ENCODE data around the gene RBM47. TPM values are rescaled to one million over a fixed set of nuclear protein-coding genes. Genes with fewer than 3 reads are reported as not detected.

Gene RBM47
- total and polyA plus RNA-seq, 9 of the 15 experiments (the other 6 are each of a cell fraction or from before 2014, with no cell fraction given), result 1.4 to 6.4 (median 3.3) TPM

DNA sequence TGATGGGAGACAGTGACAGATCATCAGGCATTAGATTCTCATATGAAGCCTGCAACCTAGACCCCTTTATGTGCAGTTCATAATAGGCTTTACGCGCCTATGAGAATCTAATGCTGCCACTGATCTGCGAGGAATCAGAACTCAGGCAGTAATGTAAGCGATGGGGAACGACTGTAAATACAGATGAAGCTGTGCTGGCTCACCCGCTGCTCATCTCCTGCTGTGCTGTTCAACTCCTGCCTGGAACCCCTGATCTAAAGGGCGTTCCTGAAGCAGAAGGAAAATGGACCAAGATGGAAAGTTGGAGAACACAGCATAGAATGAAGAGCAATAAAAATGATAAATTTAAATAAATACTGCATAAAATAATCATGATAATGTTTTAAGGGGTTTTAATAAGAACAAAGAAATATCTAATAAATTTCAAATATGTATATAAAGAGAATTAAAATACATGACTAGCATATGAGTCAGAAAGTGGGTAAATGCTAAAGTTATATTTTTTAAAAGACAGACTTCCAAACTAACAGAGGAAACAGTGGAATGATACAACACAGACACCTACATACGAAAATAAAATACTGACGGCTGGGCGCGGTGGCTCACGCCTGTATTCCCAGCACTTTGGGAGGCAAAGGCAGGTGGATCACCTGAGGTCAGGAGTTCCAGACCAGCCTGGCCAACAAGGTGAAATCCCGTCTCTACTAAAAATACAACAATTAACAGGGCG lies 59.2 kb downstream of the RBM47 start:
- Histone ChIP-seq H3K9ac (ENCODE audit: insufficient read depth in 1 of 2, low read depth in 2 of 2, low read length in 2 of 2) (no peak overlapping the region), H3K4me3 (no peak overlapping the region)

DNA sequence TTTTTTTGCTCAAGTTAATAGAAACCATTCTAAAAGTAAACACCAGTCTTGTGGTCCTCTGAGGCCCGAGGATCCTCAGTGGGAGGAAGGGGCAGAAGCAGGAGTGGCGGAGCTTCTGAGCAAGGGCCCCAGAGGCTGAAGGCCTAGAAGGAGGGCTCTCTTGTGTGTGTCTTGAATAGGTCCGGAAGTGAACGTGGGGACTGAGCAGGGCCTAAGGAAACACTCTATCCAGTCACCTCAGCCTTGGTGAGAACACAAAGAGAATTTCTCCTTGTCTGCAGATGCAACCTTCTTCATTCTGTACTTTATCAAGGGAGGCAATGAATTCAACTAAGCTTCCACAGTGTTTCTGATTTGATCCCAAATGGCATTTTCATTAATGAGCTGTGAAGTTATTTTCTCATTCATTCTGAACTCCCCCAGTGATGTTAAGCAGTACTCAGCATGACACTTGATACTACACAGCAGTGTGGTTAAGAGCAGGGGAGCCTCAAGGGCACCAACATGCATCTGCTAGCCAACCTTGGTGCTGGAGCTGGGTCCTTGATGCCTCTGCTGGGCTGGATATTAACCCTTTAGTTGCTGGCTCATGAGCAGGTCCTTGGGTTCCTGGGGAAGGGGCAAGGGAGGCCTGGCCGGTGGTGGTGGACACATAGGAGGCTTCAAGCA lies 64.7 kb downstream of the RBM47 start:
- CTCF ChIA-PET (ENCODE audit: low intra/inter-chr PET ratio), result no interaction called here
- Histone ChIP-seq H3K9me1 (ENCODE audit: control insufficient read depth, insufficient read depth, low read length) (no peaks in the 10 kb centered on the region), H3K27ac (ENCODE audit: extremely low read depth, low read depth, low read length) (no peak overlapping the region), H3K9ac (ENCODE audit: insufficient read depth in 1 of 2, low read depth in 2 of 2, low read length in 2 of 2) (no peak overlapping the region), H3K4me1 (replicated peaks in 1 of 2; ENCODE audit: control insufficient read depth in 2 of 2, insufficient read depth in 2 of 2, low read length in 2 of 2) (no peaks in the 10 kb centered on the region), H3K79me2 (ENCODE audit: control insufficient read depth, insufficient read depth, low read length) (no peaks in the 10 kb centered on the region), H3K27me3 (ENCODE audit: control insufficient read depth in 2 of 2, insufficient read depth in 2 of 2, low read length in 2 of 2) (peaks cover 12 to 13% of the 10 kb centered on the region in 2 experiments), H3K36me3 (ENCODE audit: control insufficient read depth, insufficient read depth, low read length) (no peaks in the 10 kb centered on the region), H3K4me3 (no peak overlapping the region), H3K9me3 (replicated peaks; ENCODE audit: control insufficient read depth, insufficient read depth, low read depth, low read length) (no peaks in the 10 kb centered on the region), H2AFZ (ENCODE audit: low read depth, low read length) (no peak overlapping the region; the same call in 1 of the 2 replicates), H3K4me2 (ENCODE audit: insufficient read depth, low read length) (no peak overlapping the region), H4K20me1 (replicated peaks; ENCODE audit: control insufficient read depth, insufficient read depth, low read length) (no peaks in the 10 kb centered on the region)
- in situ Hi-C loops (cut with MboI), result no loop called here
- intact Hi-C loops (cut with micrococcal nuclease), result no loop called here
- BruUV-seq (replicated peaks), result no TSS peak
- WGBS (ENCODE audit: insufficient coverage, low coverage, missing lambda C conversion rate), result 26% methylated on average over 5 of the region's 5 CpGs
- no peak for FAIRE-seq
- TF ChIP-seq, protein P1, sequence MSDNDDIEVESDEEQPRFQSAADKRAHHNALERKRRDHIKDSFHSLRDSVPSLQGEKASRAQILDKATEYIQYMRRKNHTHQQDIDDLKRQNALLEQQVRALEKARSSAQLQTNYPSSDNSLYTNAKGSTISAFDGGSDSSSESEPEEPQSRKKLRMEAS (CRISPR knock-in tag; IDR thresholded peaks at IDR 0.05), result no peak
- no peak for TF ChIP-seq MYC (IDR thresholded peaks at IDR 0.05; ENCODE audit: low read depth, low read length)
- no peak for TF ChIP-seq MYC (CRISPR knock-in tag; IDR thresholded peaks at IDR 0.05; ENCODE audit: borderline replicate concordance, low read depth)
- no peak for TF ChIP-seq GATAD2A (IDR thresholded peaks at IDR 0.05)
- no peak for DNase-seq (ENCODE audit: extremely low read depth in 1 of 4, low spot score in 3 of 4)
- no peak; the same call in 2 of the 3 replicates for ATAC-seq
- POLR2A ChIA-PET, result no interaction called here

More for the DNA sequence above, 59.2 kb downstream of the RBM47 start:
- no peaks in the 10 kb centered on the region for H3K9me1 ChIP-seq (ENCODE audit: control insufficient read depth, insufficient read depth, low read length)
- no peaks in the 10 kb centered on the region for H4K20me1 ChIP-seq (replicated peaks; ENCODE audit: control insufficient read depth, insufficient read depth, low read length)
- CTCF ChIA-PET (ENCODE audit: low intra/inter-chr PET ratio), result no interaction called here
- H3K9me3 ChIP-seq (replicated peaks; ENCODE audit: control insufficient read depth, insufficient read depth, low read depth, low read length), result no peaks in the 10 kb centered on the region
- TF ChIP-seq CCAR2 (IDR thresholded peaks at IDR 0.05; ENCODE audit: low read depth, low read length) (no peak), NR4A1 (CRISPR knock-in tag; IDR thresholded peaks at IDR 0.05) (no peak), NR4A1 (tag; IDR thresholded peaks at IDR 0.05) (no peak)
- H3K4me2 ChIP-seq (ENCODE audit: insufficient read depth, low read length), result no peak overlapping the region
- intact Hi-C loops (cut with micrococcal nuclease) (no loop called here), in situ Hi-C loops (cut with MboI) (no loop called here)
- ATAC-seq (no peak), DNase-seq (ENCODE audit: extremely low read depth in 1 of 4, low spot score in 3 of 4) (no peak), FAIRE-seq (no peak)
- POLR2A ChIA-PET, result no interaction called here
- no peak overlapping the region for H3K27ac ChIP-seq (ENCODE audit: extremely low read depth, low read depth, low read length)
- no peak overlapping the region for H2AFZ ChIP-seq (ENCODE audit: low read depth, low read length)
- BruUV-seq (replicated peaks), result no TSS peak
- no peaks in the 10 kb centered on the region for H3K4me1 ChIP-seq (replicated peaks in 1 of 2; ENCODE audit: control insufficient read depth in 2 of 2, insufficient read depth in 2 of 2, low read length in 2 of 2)
- H3K36me3 ChIP-seq (ENCODE audit: control insufficient read depth, insufficient read depth, low read length), result no peaks in the 10 kb centered on the region
- no peaks in the 10 kb centered on the region for H3K79me2 ChIP-seq (ENCODE audit: control insufficient read depth, insufficient read depth, low read length)
- 6% methylated on average over 14 of the region's 14 CpGs for WGBS (ENCODE audit: insufficient coverage, low coverage, missing lambda C conversion rate)
- peaks cover 17 to 26% of the 10 kb centered on the region in 2 experiments for H3K27me3 ChIP-seq (ENCODE audit: control insufficient read depth in 2 of 2, insufficient read depth in 2 of 2, low read length in 2 of 2)
